NCI-H2196 (cell line): Measurements from ENCODE around the gene RARRES1.

Experiments used
- DNase-seq: peaks from one replicate; lab custom pipeline; 2025; ENCODE audit not compliant: unreplicated experiment; lab: John Stamatoyannopoulos, UW

RARRES1 gene

DNA sequence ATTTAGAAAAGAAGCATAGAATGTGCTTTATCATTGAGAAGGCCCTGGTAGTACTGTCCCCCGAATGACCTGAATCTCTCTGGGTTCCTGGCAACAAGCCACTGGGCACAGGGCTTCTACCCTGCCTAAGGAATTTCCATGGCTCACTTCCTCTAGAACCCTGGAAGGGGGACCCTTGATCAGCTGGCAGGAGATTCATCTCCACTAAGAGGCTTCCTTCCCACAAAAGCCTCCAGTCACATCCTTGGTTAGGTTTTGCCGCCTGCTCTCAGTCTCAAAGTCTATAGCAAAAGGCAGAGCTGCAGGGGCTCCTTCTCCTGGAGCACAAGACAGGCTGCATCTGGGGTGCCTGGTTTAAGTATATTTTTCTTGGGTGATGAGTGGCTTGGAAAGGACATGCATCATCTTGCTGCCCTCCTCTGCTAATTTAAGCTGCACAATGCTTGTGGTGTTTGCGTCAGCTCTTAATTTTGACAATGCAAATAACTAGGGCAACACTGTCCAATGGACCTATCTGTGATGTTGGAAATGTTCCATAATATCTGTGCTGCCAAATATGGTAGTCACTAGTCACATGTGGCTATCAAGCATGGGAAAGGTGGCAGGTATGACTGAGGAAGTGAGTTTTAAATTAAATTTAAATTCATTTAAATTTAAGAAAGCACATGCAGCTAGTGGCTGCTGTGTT is 33.4 kb upstream of the RARRES1 start:
- no peak for DNase-seq

DNA sequence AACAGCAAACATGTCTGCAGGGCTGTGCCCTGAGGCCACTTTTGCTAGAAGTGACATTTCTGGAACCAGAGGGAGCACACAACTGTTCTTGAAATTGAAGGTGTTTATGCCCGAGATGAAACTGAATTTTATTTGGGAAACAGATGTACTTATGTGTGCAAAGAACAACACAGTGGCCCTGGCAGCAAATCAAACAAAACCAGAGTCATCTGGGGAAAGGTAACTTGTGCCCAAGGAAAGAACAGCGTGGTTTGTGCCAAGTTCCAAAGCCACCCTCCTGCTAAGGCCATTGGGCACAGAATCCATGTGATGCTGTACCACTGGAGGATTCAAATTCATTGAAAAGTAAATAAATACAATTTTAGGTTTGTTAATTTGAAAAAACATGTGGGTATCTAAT is 31.2 kb upstream of the RARRES1 start:
- no peak for DNase-seq

DNA sequence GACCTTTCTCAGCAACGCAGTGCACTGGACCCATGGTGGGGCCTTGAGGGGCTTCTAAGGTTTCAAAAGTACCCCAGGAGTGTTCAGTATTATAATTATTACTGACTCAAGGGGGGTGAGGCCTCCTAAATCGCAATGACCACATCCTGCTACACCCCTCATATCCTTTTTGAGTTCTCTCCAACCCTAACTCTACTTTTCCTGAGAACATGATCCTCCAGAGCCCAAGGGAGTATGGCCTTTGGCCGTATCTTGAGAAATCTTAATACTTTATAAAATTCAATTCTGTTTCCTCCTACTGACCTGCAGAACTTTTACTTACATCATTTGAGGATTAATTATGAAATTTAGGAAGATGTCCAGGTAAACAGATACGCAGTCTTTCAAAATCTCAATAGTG is 30.4 kb upstream of the RARRES1 start:
- DNase-seq = no peak

DNA sequence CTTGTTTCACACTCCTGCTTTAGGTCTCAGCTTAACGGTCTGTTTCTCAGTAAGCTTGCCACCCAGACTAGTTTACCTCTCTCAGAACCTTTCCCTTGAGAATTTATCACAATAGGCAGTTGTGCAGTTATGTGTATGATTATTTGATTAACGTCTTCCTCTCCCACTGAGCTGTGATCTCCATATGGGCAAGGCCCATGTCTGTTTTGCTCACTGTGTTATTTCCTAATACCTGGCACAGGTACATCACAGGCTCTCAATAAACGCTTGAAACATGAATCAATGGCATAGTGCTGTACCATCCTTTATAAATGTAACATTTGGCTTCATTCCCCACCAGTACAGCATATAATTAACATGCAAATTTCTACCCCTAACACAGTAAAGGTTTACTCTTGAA is 29.1 kb upstream of the RARRES1 start:
- DNase-seq = no peak

DNA sequence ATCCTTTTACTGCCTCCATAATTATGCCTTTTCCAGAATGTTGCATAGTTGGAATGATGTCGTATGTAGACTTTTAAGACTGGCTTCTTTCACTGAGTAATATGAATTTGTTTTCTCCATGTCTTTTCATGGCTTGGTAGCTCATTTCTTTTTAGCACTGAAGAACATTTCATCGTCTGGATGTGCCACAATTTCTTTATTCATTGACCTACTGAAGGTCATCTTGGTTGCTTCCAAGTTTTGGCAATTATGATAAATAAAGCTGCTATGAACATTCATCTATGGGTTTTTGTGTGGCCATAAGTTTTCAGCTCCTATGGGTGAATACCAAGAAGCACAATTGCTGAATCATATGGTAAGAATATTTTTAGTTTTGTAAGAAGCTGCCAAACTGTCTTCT is 23.2 kb upstream of the RARRES1 start:
- DNase-seq = no peak

DNA sequence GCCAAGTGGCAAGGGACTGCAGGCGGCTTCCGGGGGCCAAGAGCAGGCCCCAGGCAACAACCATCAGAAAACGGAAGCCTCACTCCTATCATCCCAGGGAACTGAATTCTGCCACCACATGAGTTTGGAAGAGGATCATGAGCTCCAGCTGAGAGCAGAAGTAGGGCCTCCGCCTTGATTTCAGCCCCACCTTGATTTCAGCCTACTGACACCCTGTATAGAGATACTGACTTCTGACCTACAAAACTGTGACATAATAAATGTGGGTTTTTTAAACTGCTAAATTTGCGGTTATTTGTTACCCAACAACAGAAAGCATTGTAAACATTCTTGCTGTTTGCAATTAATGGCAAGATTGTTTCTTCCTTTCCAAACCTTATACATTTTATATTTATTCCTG is 21.6 kb upstream of the RARRES1 start:
- no peak for DNase-seq

DNA sequence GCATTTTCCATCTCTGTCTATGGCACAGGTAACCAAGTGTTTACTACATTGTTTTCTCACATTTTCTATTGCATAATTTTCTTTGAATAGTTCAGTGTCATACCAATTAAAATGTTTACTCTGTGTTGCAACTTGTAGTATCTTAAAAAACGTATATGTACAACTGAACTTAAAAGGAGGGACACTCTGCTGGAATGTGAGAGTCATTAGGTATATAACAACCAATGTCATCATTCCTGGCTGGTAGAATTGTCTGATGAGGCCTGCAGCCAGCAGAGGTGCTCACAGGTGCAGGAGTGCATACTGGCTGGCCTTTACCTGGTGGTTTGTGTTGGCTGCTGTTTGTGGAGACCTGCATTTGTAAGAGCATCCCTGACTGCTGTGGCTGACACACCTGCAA is 19.1 kb upstream of the RARRES1 start:
- no peak for DNase-seq

DNA sequence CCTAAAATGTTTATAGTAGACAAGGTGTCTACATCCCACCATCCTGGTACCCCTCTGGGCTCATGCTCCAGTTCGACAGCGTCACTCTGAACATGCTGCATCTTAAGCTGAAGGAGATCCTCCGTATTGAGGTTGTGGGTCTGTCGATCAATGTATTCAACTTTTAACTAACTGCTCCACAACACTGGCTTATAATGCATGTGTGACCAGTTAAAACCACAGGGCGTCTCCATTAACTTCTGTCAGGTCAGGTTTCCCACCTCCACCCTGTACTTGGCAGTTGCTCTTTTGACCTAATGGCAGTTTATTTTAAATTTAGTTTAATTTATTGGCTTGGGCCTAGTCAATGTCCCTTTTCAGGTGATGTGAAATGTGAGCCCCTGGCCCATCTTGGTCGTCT is 17.8 kb upstream of the RARRES1 start:
- no peak for DNase-seq

DNA sequence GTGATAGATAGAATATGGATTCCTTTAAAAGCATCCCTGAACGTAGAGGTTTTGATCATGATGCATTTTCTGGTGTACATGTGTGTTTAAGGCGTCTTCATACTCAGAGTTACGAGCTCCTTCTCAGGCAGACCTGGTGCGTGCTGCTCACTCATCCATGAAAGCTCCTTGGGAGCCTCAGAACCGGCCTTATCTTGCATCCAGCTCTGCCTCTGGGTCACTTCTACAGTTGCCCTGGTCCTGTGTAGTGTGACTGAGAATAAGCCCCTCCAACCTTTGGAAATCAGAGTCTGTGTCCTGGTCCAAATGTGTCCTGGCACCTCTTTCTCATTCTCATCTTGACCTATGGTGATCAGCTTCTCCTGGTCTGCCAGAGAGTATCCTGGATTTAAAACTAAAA is 17.3 kb upstream of the RARRES1 start:
- DNase-seq = no peak

DNA sequence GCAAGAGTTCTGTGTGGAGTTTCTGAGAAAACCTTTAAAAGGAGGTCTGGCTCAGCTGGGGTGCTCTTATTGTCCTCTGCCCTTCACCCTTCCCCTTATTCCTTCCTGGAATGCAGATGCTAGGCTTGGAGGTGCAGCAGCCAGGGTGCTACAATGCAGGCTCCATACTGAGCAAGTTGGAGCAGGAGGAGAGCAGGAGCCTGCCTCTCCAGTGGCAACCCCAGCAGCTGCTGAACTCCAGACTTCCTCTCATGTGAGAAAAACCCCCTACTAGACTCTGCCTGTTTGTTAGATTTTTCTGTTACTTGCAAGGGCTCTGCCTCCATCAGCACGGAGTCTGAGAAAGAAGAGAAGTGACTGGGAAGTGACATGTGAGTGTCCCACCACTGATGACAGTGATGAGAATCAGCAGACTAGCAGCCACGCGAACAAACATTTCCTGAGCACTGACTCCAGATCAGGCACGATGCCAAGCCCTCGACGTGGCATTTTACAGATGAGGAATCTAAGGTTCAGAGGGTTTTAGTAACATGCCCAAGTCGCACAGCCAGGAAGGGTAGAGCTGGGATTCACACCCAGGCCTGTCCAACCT is 16.1 kb upstream of the RARRES1 start:
- DNase-seq = no peak

DNA sequence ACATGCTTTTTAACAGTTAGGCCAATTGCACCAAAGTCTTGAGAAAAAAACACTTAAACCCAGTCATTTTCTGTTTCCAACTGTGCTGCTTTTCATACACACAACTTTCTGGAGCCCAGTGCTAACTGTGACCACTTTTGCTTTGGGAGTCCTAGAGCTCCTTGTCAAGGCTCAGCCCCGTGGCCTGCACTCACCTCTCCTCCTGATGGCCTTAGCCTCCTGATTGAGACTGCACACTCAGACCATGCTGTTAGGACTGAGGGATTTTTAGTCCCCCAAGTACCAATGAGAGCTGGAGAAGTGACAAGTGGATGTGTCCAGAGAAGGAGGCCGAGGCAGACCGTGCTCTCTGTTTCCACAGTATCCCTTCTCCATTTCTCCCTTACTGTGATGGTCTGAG is 15.2 kb upstream of the RARRES1 start:
- DNase-seq = no peak

DNA sequence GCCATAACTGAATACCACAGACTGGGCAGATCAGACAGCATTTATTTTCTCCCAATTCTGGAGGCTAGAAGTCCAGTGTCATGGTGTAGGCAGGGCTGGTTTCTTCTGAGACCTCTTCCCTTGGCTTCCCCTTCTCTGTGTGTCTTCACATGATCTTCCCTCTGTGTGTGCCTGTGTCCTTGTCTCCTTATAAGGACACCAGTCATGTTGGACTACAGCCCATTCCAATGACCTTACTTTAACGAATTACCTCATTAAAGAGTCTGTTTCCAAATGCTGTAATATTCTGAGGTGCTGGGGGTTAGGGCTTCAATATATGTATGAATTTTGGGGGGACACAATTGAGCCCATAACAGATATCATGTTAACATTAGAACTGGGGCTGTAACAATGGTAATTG is 13.3 kb upstream of the RARRES1 start:
- no peak for DNase-seq

DNA sequence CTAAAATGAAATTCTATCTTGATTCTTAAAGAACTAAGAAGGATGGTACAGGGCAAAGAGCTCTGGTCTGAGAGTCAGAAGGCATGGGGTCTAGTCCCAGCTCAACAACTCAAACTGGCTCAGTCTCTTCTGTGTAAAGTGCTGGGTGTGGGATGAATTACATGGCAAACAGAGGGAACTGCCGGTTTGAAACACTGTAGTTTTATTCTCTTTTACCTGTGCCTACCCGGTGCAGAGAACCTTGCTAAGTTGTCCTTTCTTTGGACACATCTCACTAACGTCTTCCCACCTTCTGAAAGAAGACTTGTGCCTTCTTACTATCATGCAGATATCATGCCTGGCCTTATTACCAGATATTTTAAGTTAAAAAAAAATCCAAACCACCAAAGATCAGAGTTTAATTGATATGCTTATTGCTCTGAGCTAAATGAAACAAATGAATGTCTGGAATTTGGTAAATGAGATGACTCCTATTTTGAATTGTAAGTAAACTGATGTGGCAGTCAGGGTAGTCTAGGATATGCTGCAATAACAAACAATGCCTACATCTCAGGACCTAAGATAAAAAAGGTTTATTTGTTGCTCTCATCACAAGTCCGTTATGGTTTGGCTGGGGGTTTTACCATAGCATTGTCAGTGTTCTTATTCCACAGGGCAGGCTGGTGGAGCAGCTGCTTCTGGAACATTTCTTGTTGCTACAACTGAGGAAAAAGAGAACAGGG is 12.5 kb upstream of the RARRES1 start:
- no peak for DNase-seq

DNA sequence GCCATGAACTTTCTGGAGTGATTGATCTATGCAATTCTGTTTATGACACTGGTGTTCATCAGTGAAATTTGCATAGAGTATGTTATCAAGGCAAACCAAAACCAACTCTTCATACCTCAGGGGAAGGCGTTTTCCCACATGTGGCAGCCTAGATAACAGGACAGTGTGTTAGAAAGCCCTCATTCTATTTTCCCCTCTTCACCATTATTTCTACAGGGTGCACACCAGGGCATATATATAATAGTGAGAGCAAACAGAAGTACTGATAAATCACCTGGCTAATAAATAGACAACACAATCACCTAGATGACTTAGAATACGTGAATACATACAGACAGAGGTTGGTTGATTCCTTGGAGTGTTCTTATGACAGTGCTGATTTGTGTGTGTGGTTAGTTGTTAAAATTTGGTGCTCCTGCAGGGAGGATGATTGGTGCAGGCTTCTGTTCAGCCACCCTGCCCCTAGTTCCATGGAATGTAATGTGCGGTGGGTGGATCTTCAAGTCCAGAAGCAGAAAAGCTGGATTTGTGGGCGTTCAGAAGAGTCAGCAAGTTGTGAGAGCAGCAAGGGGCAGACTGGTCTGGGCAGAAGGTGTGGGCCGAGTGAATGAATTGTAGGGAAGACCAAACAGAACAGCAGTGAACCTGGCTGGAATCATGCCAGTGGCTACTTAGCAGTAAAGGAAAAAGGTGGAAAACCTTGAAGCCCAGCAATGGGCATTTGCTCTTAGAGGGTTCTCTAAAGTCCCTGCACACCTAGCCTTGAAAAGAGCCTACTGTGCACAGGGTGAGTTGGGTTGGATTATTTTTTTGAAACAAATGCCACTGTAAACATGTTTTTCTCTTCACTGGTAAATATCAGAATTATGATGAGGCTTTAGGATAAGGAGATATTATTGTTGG is 11.7 kb upstream of the RARRES1 start:
- DNase-seq = no peak

DNA sequence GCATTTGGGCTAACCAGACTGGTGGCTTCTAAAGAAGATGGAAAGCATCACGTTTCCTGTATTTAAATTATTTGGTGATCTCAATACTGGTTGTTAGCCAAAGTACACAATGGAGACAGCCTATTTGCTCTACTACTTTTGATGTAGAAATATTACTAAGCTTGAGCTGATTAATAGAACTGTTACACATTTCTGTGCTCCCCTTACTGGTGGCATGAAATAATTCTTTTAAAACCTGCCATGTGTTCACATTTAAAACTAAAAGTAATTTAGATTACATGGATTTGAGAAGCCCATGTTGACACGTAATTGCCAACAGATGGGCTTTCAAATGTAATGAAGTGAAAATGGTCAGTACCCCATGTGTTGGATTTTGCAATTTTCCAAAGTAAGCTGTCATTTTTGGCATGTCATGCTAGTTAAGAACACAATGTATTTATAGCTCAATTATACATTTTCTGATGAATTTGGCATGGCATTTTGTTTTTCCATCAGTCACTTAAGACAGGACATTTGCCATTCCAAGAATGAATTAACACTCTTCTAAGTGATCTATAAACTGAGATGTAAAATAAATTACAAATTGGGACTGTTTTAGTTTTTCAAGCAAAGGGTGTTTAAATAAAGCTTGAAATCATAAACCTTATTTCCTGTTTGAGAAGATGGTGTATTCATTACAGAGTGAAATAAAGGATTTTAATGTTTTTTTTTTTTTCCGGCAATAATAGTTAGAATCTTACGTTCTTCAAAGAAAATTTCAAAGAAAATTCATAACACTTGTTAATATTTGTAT is 10.8 kb upstream of the RARRES1 start:
- no peak for DNase-seq

DNA sequence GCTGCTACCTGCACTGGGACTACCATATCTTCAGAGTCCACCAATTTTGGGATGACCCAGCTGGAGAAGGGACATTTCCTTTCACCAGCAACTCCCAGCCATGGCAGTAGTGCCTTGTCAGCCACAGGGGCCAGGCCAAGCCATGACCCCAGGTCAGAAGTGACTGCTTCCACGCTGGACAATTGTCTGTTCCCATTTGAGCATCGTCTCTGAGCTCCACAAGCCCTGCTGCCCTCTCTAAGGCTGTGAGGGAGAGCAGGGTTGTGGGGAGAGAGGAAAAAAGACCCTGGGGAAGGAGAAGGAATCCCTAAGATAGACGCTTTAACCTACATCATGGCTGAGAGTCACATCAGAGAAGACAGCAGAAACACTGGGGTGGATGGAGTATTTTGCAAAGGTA is 7.4 kb upstream of the RARRES1 start:
- DNase-seq = no peak

DNA sequence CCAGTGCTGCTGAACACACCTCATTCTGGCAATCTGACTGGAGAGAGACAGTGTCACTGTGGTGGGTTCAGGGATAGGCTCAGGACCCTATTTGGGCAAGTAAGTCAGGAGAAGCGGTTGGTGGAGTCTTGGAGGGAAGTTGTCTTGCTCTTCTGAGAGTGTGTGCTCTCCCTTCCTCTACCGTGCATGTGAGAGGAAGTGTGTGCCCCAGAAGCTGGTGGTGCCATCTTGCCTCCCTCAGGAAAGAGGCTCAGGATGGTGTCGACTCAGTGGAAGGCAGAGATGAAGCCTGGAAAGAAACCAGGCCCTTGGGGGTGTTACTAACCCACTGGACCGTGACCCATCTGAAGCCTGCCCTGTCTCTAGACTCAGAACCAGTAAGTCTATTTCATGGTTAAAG is 6.8 kb upstream of the RARRES1 start:
- DNase-seq = no peak

DNA sequence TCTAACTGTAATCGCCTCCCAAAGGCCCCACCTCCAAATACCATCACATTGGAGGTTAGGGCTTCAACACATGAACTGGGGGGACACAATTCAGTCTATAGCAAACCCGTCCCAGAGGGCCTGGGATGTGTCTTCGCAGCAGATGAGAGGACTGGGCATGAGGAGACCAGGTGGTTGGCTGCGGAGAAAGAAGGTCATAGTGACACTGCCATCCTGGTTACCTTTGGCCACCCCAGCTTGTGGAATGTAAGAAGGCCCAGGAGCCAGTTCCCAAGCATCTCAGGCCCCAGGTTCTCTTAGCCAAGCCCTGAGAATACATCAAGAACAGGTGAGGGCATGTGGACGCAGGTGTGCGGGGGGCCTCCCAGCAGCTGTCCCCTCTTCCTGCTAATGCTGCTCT is 6.4 kb upstream of the RARRES1 start:
- DNase-seq = no peak

DNA sequence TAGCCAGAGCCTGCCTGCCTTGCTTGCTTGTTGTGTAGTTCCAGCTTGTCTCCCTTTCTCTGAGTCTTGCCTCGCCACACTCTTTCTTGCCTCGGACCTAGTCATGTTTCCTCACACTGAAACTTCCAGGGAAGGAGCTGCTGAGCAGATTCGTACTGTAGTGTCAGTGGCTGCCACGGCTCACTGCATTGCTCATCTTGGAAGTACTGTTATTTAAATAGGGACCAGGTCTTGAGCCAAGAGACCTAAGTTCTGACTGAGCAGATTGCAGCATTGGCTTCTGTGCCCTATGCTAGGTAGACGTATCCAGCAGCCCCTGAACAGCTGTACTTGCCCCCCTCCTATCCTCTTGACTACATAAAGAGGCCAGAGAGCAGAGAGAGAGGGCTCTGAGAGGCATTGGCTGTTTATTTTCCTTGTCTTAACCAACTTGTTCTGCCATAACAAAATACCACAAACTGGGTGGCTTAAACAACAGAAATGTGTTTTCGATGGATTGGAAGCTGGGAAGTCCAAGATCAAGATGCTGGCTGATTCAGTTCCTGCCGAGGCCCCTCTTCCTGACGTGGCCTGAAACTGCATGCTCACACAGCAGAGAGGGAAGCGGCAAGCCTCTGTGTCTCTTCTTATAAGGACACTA is 5.8 kb upstream of the RARRES1 start:
- no peak for DNase-seq

DNA sequence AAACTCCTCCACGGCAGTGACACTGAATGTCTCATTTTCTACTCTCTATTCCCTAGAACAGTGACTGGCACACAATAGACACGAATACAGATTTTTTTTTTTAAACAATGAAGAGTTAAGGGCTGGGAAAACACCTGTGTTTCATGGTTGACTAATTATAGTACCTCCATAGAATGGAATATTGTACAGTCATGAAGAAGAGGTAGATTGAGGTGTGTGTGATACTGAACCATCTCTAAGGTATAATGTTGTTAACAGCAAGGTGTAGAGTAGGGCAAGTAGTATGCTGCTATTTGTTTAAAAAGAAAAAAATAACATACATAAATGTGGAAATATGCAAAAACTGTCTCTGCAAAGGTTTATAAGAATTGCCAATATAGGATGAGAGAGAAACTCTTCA is 5.2 kb upstream of the RARRES1 start:
- no peak for DNase-seq
